Mesenchymal stem cell (in vitro differentiated cells and primary cell): ENCODE data around the gene CD7.

Source experiments
- DNase-seq: peaks from one replicate; pipeline ENCODE4 v3.0.0-alpha.2; 2013
- H2AFZ ChIP-seq: one replicate; pipeline ENCODE4 v1.6.1; 2013; ENCODE audit warnings: low read depth, mild to moderate bottlenecking, control low read depth, inconsistent platforms, low read length, moderate library complexity
- H2AK5ac ChIP-seq: 2 replicates; pipeline ENCODE4 v1.6.1; 2013; ENCODE audit warnings: low read length, moderate library complexity, mild to moderate bottlenecking, inconsistent platforms; ENCODE audit not compliant: severe bottlenecking
- H2BK120ac ChIP-seq: one replicate; pipeline ENCODE4 v1.6.1; 2013; ENCODE audit warnings: low read depth, mild to moderate bottlenecking, inconsistent platforms, low read length, moderate library complexity
- H2BK12ac ChIP-seq, 2 experiments: one replicate each; pipeline ENCODE4 v1.6.1; 2013; ENCODE audit warnings: inconsistent platforms in 2 of 2, low read length in 2 of 2, mild to moderate bottlenecking in 2 of 2, moderate library complexity in 2 of 2, control low read depth in 1 of 2
- H2BK15ac ChIP-seq: one replicate; pipeline ENCODE4 v1.6.1; 2013; ENCODE audit warnings: mild to moderate bottlenecking, low read depth, inconsistent platforms; ENCODE audit not compliant: poor library complexity, severe bottlenecking
- H2BK5ac ChIP-seq: 2 replicates; pipeline ENCODE4 v1.6.1; 2013; ENCODE audit warnings: low read depth, mild to moderate bottlenecking, low read length, control low read depth, inconsistent platforms; ENCODE audit not compliant: poor library complexity, severe bottlenecking
- H3K14ac ChIP-seq, 2 experiments: one replicate each; pipeline ENCODE4 v1.6.1; 2013; ENCODE audit warnings: inconsistent platforms in 2 of 2, low read length in 2 of 2, control low read depth in 1 of 2, mild to moderate bottlenecking in 1 of 2, moderate library complexity in 1 of 2
- H3K18ac ChIP-seq, 2 experiments: one replicate each; pipeline ENCODE4 v1.6.1; 2013; ENCODE audit warnings: inconsistent platforms in 2 of 2, low read length in 2 of 2, control low read depth in 1 of 2, low read depth in 1 of 2, mild to moderate bottlenecking in 1 of 2
- H3K23ac ChIP-seq, 2 experiments: one replicate each; pipeline ENCODE4 v1.6.1; 2013; ENCODE audit warnings: inconsistent platforms in 2 of 2, low read length in 2 of 2, mild to moderate bottlenecking in 2 of 2, moderate library complexity in 2 of 2, control low read depth in 1 of 2
- H3K27ac ChIP-seq: 2 replicates; pipeline ENCODE4 v1.5.1; 2013; ENCODE audit warnings: mild to moderate bottlenecking, moderate library complexity, low read length, control low read depth, inconsistent platforms; ENCODE audit not compliant: poor library complexity, severe bottlenecking
- H3K27me3 ChIP-seq, 2 experiments: 2 replicates each; pipeline versions ENCODE4 v1.6.1 to v1.7.0; 2013; ENCODE audit warnings: low read length in 2 of 2, mild to moderate bottlenecking in 2 of 2, moderate library complexity in 2 of 2, control low read depth in 1 of 2, inconsistent platforms in 1 of 2; ENCODE audit not compliant: control insufficient read depth in 1 of 2, insufficient read depth in 1 of 2
- H3K36me3 ChIP-seq, 2 experiments: 2 replicates each; pipeline versions ENCODE4 v1.6.1 to v1.7.0; 2013; ENCODE audit warnings: low read length in 2 of 2, control low read depth in 1 of 2, inconsistent platforms in 1 of 2, low read depth in 1 of 2, mild to moderate bottlenecking in 1 of 2; ENCODE audit not compliant: insufficient read depth in 2 of 2, control insufficient read depth in 1 of 2
- H3K4ac ChIP-seq, 2 experiments: one replicate each; pipeline ENCODE4 v1.6.1; 2013; ENCODE audit warnings: inconsistent platforms in 2 of 2, low read length in 2 of 2, mild to moderate bottlenecking in 2 of 2, moderate library complexity in 2 of 2, control low read depth in 1 of 2, low read depth in 1 of 2
- H3K4me1 ChIP-seq: 2 replicates; pipeline ENCODE4 v1.6.1; 2013; ENCODE audit warnings: low read depth, low read length, control low read depth; ENCODE audit not compliant: control insufficient read depth, insufficient read depth
- H3K4me2 ChIP-seq: 2 replicates; pipeline ENCODE4 v1.6.1; 2013; ENCODE audit warnings: low read length, mild to moderate bottlenecking, inconsistent platforms; ENCODE audit not compliant: poor library complexity, severe bottlenecking
- H3K4me3 ChIP-seq, 2 experiments: 2 replicates each; pipeline versions ENCODE4 v1.5.1 to v1.7.0; 2013; ENCODE audit warnings: low read length in 2 of 2, mild to moderate bottlenecking in 2 of 2, control low read depth in 1 of 2, low read depth in 1 of 2; ENCODE audit not compliant: insufficient read depth in 1 of 2
- H3K79me1 ChIP-seq: replicated peaks from 2 replicates; pipeline ENCODE4 v1.6.1; 2013; ENCODE audit warnings: mild to moderate bottlenecking, control low read depth, low read length, inconsistent platforms; ENCODE audit not compliant: poor library complexity, severe bottlenecking
- H3K9ac ChIP-seq: 2 replicates; pipeline ENCODE4 v1.7.0; 2013; ENCODE audit warnings: mild to moderate bottlenecking, low read length, moderate library complexity
- H3K9me3 ChIP-seq: 2 replicates; pipeline ENCODE4 v1.7.0; 2013; ENCODE audit warnings: mild to moderate bottlenecking, low read length; ENCODE audit not compliant: control insufficient read depth
- H4K8ac ChIP-seq: one replicate; pipeline ENCODE4 v1.6.1; 2013; ENCODE audit warnings: inconsistent platforms, mild to moderate bottlenecking, low read length, moderate library complexity
- H4K91ac ChIP-seq: one replicate; pipeline ENCODE4 v1.6.1; 2013; ENCODE audit warnings: mild to moderate bottlenecking, low read length, inconsistent platforms
- WGBS: methylation state at CpG from one replicate; pipeline ENCODE4 v1.1.7; 2013; ENCODE audit warnings: mixed read lengths; 5-methylcytosine and 5-hydroxymethylcytosine counted together

The CD7 gene

GRCh38 chr17:82314012-82314726, 3.2 kb downstream of the CD7 start:
- Histone ChIP-seq H3K79me1 (no peaks in the 10 kb centered on the region), H2AK5ac (no peak overlapping the region), H2AFZ (no peak overlapping the region), H3K36me3 (no peaks in the 10 kb centered on the region), H3K23ac (no peak overlapping the region), H2BK120ac (no peak overlapping the region), H3K9me3 (no peaks in the 10 kb centered on the region), H3K4me3 (no peak overlapping the region), H3K4me1 (peaks cover 7% of the 10 kb centered on the region), H4K8ac (no peak overlapping the region), H2BK5ac (no peak overlapping the region), H2BK12ac (peak overlapping the region in 1 of 2 experiments; percentile 40), H3K4me2 (no peak overlapping the region), H3K9ac (no peak overlapping the region), H3K27me3 (peaks cover 37 to 60% of the 10 kb centered on the region in 2 experiments), H3K27ac (no peak overlapping the region), H4K91ac (no peak overlapping the region), H3K14ac (no peak overlapping the region), H3K4ac (no peak overlapping the region), H2BK15ac (no peak overlapping the region), H3K18ac (no peak overlapping the region)
- 87% methylated on average over 26 of the region's 27 CpGs for WGBS
- no peak for DNase-seq

- H2BK5ac ChIP-seq = no peak overlapping the region
- peaks cover 44 to 67% of the 10 kb centered on the region in 2 experiments for H3K27me3 ChIP-seq
- no peak overlapping the region for H3K27ac ChIP-seq
- WGBS = 86% methylated on average over 26 of the region's 28 CpGs
- no peak overlapping the region for H3K23ac ChIP-seq
- no peak for DNase-seq
- no peaks in the 10 kb centered on the region for H3K9me3 ChIP-seq
- peaks cover 9% of the 10 kb centered on the region for H3K4me1 ChIP-seq
- H3K14ac ChIP-seq = no peak overlapping the region
- no peak overlapping the region for H3K18ac ChIP-seq
- no peak overlapping the region for H3K9ac ChIP-seq
- no peak overlapping the region for H2AFZ ChIP-seq
- no peak overlapping the region for H3K4ac ChIP-seq
- H4K91ac ChIP-seq = no peak overlapping the region
- H3K4me2 ChIP-seq = no peak overlapping the region
- H3K79me1 ChIP-seq = no peaks in the 10 kb centered on the region
- H3K36me3 ChIP-seq = no peaks in the 10 kb centered on the region
- H2BK15ac ChIP-seq = no peak overlapping the region
- no peak overlapping the region for H2BK12ac ChIP-seq
- H4K8ac ChIP-seq = no peak overlapping the region
- no peak overlapping the region for H2BK120ac ChIP-seq
- H2AK5ac ChIP-seq = no peak overlapping the region
- no peak overlapping the region for H3K4me3 ChIP-seq
Observed at GRCh38 chr17:82313195-82314011, 4.0 kb downstream of the CD7 start.

DNA sequence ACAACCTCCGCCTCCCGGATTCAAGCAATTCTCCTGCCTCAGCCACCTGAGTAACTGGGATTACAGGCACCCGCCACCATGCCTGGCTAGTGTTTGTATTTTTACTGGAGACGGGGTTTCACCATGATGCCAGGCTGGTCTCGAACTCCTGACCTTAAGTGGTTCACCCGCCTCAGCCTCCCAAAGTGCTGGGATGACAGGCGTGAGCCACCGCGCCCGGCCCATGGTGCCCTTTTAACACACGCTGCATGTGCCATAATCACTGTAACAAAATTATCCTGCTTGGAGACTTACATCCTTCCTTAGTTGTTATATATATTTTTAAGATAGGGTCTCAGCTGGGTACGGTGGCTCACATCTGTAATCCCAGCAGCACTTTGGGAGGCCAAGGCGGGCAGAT, 5.4 kb downstream of the CD7 start:
- H4K8ac ChIP-seq = no peak overlapping the region
- no peak overlapping the region for H3K4me3 ChIP-seq
- peaks cover 44 to 71% of the 10 kb centered on the region in 2 experiments for H3K27me3 ChIP-seq
- H3K4me2 ChIP-seq = no peak overlapping the region
- no peaks in the 10 kb centered on the region for H3K9me3 ChIP-seq
- no peak overlapping the region for H2BK120ac ChIP-seq
- H3K18ac ChIP-seq = no peak overlapping the region
- no peak overlapping the region for H3K27ac ChIP-seq
- H2BK15ac ChIP-seq = no peak overlapping the region
- no peak overlapping the region for H3K23ac ChIP-seq
- WGBS = 92% methylated on average over 6 of the region's 13 CpGs
- H2AFZ ChIP-seq = no peak overlapping the region
- H2BK12ac ChIP-seq = no peak overlapping the region
- no peak overlapping the region for H4K91ac ChIP-seq
- no peak for DNase-seq
- peaks cover 9% of the 10 kb centered on the region for H3K4me1 ChIP-seq
- no peak overlapping the region for H3K4ac ChIP-seq
- H2BK5ac ChIP-seq = no peak overlapping the region
- H2AK5ac ChIP-seq = no peak overlapping the region
- H3K14ac ChIP-seq = no peak overlapping the region
- H3K36me3 ChIP-seq = no peaks in the 10 kb centered on the region
- H3K9ac ChIP-seq = no peak overlapping the region
- H3K79me1 ChIP-seq = no peaks in the 10 kb centered on the region

- Histone ChIP-seq H3K36me3 (no peaks in the 10 kb centered on the region), H2BK15ac (no peak overlapping the region), H3K18ac (no peak overlapping the region), H3K27ac (no peak overlapping the region), H4K91ac (no peak overlapping the region), H3K4me3 (no peak overlapping the region), H3K23ac (no peak overlapping the region), H3K4ac (no peak overlapping the region), H3K9ac (no peak overlapping the region), H2BK5ac (no peak overlapping the region), H2BK12ac (no peak overlapping the region), H3K27me3 (peaks cover 35 to 60% of the 10 kb centered on the region in 2 experiments), H3K4me1 (peaks cover 7% of the 10 kb centered on the region), H4K8ac (no peak overlapping the region), H3K4me2 (no peak overlapping the region), H3K79me1 (no peaks in the 10 kb centered on the region), H2AFZ (no peak overlapping the region), H3K9me3 (no peaks in the 10 kb centered on the region), H2BK120ac (no peak overlapping the region), H2AK5ac (no peak overlapping the region), H3K14ac (no peak overlapping the region)
- WGBS = 81% methylated on average over 21 of the region's 21 CpGs
- DNase-seq = no peak
Observed at GRCh38 chr17:82310877-82311276, 6.5 kb downstream of the CD7 start.
